Neural progenitor cell (in vitro differentiated cells): ENCODE measurements around the gene PAX5.

Experiments
- CTCF ChIP-seq: fragments of 200-600 bp; sonication (generic); IDR thresholded peaks from 2 replicates; pipeline ENCODE4 v1.5.1; 2017; ENCODE audit warnings: antibody characterized with exemption, mild to moderate bottlenecking
- EZH2 ChIP-seq: fragments of 200-600 bp; sonication (generic); IDR thresholded peaks from 2 replicates; pipeline ENCODE4 v1.6.1; 2017; ENCODE audit warnings: antibody characterized with exemption, mild to moderate bottlenecking, moderate library complexity
- EZH2phosphoT487 ChIP-seq: fragments of 200-600 bp; sonication (generic); IDR thresholded peaks from 2 replicates; pipeline ENCODE4 v1.6.1; 2017; ENCODE audit warnings: antibody characterized with exemption

- TF ChIP-seq EZH2 = no peak
- no peak for TF ChIP-seq CTCF
- no peak for TF ChIP-seq EZH2phosphoT487
Observed at GRCh38 chr9:36949466-36949865, 84.6 kb downstream of the PAX5 start.
